Hippocampal formation (tissue), 2 donors: ENCODE measurements around the gene MTTP.
"Not testable (repeated sequence)": the region's sequence is repeated elsewhere in the genome, so short reads cannot be mapped to it uniquely, and the experiment has no call there.

Experiments
- DNase-seq, 2 donors: peaks; one replicate each; lab custom pipeline; 2025; lab: John Stamatoyannopoulos, UW

The MTTP gene

DNA sequence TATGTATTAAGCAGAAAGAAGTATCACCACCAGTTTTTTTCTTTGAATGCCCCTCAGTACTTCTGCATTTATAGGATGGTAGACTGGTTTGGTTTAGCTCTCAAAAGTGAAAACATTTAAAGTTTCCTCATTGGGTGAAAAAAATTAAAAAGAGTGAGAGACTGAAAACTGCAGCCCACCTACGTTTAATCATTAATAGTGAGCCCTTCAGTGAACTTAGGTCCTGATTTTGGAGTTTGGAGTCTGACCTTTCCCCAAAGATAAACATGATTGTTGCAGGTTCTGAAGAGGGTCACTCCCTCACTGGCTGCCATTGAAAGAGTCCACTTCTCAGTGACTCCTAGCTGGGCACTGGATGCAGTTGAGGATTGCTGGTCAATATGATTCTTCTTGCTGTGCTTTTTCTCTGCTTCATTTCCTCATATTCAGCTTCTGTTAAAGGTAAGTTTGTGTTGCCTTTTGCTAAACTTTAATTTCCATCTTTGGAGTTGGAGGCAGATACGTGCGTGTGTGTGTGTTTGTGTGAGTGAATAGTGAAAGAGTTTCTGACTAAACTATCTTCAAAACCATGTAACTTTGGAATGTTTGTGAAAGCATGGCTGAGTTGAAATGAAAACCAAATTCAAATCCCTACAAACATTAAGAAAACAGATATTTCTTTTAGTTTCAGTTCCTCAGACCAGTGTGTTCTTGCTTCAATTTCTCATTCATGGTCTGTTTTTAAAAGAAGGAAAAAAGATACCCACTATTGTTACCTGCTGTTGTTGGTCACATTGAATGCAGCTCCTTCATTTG lies at the start of gene MTTP:
MTTP (plus strand) TSS at position 295 of the 795 bp plus-strand sequence; CDS start at position 381, 86 bp downstream.
- no peak for DNase-seq

- no peak for DNase-seq
Observed at GRCh38 chr4:99529228-99529627, 45.4 kb upstream of the MTTP start.

DNA sequence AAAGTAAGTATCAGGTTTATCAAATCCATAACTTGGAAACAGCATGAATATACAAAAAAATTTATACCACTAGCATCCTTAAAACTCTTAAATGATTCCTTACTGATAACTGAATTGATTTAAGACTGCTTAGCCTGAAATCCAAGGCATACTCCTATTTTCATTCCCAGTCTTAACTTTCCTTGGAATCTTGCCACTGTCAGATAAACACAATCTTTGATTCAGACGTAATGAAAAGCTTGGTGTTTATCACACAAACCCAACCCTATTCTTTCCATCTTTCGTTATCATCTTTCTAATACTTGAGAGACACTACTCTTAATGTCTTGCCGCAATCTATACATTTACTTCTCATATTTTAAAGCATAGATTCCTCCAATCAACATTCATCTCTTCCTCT lies 44.7 kb upstream of the MTTP start:
- no peak for DNase-seq

GRCh38 chr4:99534699-99535098 lies 39.9 kb upstream of the MTTP start:
- not testable (repeated sequence) for DNase-seq

DNA sequence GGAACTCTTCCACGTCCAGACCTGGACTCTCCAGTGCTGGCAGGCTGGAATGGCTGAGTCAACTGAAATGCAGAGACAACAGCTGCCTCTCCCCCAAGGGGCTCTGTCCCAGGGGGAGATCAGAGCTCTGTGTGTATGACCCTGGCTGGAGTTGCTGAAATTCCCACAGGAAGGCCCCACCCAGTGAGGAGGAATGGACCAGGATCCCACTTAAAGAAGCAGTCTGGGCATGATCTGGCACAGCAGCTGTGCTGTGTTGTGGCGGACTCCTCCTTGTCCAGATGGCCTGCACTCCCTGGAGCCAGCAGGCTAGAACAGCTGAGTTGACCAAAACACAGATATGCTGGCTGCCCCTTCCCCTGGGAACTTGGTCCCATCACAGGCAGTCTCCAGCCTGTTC lies 38.4 kb upstream of the MTTP start:
- DNase-seq: no peak

GRCh38 chr4:99536848-99537247 lies 37.8 kb upstream of the MTTP start:
- DNase-seq: no peak

DNA sequence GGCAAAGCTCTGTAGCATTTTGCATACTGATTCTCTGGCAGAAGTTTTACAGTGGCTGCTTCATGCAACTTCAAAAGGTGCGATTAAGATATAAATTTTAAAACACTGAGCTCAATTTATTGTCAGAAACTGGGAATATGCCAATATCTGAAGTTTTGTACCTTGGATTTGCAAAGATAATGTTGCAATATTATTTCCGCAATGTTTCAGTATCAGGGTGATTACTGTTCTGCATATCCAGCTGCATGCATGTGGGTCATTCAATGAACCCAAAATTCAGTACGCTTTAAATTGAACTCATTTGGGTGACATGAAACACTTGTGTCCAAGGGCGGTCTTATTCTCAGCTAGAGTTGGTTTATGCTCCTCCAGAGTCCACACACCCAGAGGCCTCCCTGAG lies 37.0 kb upstream of the MTTP start:
- no peak for DNase-seq

GRCh38 chr4:99540277-99540939 lies 34.2 kb upstream of the MTTP start:
- no peak for DNase-seq

DNA sequence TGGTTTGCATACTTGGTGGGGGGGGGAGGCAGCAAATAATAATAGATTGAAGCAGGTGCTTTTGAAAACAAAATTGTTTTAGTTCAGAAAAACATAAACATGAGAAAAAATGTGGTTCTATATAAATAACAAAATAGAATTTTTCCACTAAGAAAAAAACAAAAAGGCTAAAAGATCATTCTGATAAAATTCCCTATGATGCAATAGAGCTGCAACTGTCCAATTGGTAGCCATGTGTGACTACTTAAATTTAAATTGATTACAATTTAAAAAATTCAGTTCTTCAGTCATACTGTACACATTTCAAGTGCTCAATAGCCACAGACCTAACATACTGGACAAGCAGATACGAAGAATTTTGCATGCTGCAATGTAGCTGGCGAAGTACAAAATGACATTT lies 21.8 kb upstream of the MTTP start:
- DNase-seq: no peak

DNA sequence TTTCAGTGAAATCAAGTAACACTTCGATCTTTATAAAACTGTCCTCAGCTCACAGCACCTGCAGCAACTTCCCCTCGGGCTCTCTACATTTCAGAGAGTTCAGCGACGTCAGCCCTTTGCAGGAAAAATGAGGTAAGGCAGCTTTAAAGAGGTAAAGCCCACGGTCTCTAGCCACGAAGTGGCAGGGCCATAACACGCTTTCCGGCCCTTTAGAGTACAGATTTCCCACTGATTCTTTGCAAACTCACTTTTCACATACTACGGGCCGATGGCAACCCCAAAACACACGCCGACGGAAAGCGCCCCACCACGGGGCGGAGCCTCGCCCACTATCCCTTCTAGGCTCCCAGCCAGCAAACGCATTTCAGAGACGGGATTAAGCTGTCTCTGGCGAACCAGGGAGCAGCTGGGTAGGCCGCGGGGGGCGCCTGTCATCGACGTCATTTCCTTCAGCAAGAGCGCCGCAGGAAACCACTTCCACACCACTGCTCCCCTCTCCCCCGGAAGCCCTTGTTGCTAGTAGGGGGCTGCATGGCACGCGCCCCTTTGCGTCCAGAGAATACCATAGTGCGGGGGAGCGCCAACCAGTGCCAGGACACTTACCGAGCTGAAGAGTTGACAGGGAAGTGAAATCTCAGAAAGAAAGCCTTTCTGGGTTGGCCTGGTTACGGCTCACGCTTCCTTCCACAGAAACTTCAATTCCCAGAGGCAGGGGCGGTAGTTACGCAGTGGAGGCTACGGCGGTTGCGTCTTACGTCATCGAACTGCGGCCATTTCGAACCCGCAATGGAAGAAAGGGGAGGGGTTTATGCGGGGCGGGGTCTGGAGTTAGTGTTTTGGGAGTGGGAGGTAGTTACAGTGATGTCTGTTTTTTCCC lies 11.1 kb upstream of the MTTP start, which contains the start of gene TRMT10A:
TRMT10A (minus strand) TSS at position 730 of the 877 bp plus-strand sequence. CDS start 4,701 bp downstream, outside the sequence.
- peak; percentile 97 to 98 for DNase-seq

DNA sequence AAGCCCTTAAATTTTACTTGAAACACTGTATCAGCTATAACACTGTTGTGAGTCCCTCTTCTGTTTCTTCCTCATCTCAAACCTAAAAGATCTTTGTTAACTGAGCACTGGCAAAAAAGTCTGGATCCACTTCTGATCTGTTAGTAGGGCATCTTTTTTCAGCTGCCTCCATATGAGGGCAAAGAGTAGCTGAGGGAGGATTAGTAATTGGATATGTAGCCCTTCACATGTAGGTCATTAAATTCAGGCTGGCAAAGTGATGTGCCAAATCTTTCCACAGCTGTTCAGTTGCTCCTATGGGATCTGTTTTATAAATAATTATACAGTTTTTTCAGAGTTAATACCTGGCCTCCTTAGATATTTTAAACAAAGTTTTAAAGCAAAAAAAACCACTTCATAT lies 9.7 kb upstream of the MTTP start:
- no peak for DNase-seq

- no peak for DNase-seq
Observed at GRCh38 chr4:99571883-99572282, 2.7 kb upstream of the MTTP start.

- DNase-seq: no peak
Observed at GRCh38 chr4:99572527-99573240, 1.9 kb upstream of the MTTP start.

DNA sequence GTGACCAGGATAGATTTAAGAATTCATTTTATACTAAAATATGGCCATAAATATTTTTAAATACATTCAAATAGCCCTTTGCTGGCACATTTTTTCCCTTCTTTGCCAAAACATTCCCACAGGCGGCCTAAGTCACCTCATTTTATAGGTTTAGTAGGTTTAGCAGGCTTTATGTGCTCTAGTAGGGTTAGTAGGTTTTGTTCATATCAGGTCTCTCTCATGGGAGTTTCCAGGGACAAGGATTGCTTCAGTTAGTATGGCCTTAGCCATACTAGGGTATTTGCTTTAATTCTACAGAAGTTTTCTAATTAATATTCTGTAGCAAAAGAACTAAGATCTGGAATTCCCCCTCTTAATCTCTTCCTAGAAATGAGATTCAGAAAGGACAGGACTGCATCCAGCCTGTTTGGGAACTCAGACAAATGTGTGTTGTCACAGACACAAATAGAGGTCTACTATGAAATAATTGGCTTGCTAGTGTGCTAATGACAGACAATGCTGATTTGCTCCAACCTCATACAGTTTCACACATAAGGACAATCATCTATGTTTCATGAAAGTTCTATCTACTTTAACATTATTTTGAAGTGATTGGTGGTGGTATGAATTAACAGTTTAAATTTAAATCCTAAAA lies 772 bp upstream of the MTTP start:
- DNase-seq: no peak

GRCh38 chr4:99578714-99579113 lies 4.1 kb downstream of the MTTP start:
- DNase-seq: no peak

DNA sequence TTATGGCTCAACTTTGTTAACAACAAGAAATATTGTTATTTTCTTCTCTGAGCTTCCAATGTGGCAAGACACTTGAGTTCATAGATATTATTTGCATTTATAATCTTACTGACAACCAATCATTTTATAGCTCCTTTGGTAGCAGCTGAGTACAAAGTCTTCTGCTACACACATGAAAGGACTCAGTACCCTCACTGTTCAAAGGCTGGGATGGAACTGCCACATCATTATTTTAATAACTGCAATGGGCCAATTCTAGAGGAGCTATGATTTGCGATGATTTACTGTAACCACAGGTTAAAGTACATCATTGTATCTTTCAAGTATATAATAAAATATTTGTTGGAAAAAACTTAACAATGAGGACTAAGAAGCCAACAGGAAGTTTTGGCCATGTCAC lies 10.9 kb downstream of the MTTP start:
- DNase-seq: no peak

DNA sequence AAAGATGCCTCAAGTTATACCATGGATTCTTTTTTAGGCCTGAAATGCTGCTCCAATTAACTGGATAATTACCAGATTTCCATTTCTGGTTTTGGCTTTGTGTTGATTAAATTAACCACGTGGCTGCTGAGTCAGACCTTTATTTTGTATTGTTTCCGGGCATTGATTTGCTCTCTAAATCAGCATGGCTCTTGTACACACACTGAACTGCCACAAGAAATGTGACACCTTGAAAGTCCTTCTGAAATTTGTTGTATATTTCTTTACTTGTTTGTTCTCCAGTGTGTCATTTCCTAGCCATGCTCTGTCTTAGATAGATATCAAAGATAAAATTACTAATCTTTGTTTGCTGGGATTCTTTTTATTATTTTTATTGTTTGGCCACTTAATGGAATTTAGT lies 11.7 kb downstream of the MTTP start:
- no peak for DNase-seq

DNA sequence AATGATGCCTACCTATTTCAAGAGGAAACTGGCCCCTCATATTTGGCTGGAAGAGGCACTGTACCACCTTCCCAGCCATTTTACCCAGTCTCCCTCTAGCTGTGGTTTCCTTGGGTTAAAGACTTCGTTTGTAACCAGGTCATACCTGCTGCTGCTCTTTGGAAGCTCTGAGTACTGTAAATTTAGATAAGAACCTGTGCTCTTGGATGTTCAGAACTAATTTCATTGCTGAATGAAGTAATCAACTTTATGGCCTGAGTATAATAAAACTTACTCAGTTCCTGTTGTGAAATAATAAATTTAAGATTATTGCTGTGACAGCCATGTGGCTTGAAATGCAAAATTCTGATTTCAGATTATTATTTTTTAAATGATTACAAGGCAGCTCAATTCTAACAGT lies 12.2 kb downstream of the MTTP start:
- DNase-seq: no peak

- DNase-seq: no peak
Observed at GRCh38 chr4:99587309-99587708, 12.7 kb downstream of the MTTP start.

DNA sequence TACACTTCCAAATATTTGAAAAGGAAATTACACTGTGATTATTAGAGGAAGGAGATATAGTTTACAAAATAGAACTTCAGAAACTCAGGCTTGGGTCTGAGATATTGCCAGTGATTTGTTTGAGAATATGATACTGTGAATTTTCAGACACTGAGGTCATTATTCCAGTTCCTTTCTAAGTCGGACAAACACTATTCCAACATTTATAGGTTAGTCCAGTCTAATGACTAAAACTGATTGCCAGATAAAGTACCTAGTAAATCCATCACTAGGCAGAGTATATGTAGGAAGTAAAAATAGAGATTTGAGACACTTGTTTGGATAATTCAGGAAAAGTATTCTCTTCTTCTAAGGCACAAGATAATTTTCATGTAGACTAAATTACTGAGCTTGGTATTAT lies 13.2 kb downstream of the MTTP start:
- DNase-seq: no peak

GRCh38 chr4:99591757-99592156 lies 17.1 kb downstream of the MTTP start:
- no peak for DNase-seq
